ENCODE results near the gene RHEB. TPM values are rescaled to one million over a fixed set of nuclear protein-coding genes. Genes with fewer than 3 reads are reported as not detected.

The RHEB gene
- total RNA-seq, 1 donor from 2014 or later: 94.2 TPM

GRCh38 chr7:151454932-151455530, 64.7 kb downstream of the RHEB start:
- no peak overlapping the region for H3K27ac Mint-ChIP-seq (ENCODE audit: unreplicated experiment)
- DNase-seq (ENCODE audit: low spot score): no peak

GRCh38 chr7:151454305-151454704, 65.4 kb downstream of the RHEB start:
- H3K36me3 Mint-ChIP-seq (ENCODE audit: low read depth, unreplicated experiment): peaks cover 4% of the 10 kb centered on the region
- peaks cover 27% of the 10 kb centered on the region for H3K4me1 Mint-ChIP-seq (ENCODE audit: unreplicated experiment)
- no peak overlapping the region for H3K27ac Mint-ChIP-seq (ENCODE audit: unreplicated experiment)
- DNase-seq (ENCODE audit: low spot score): no peak
- no peak for TF ChIP-seq CTCF (IDR thresholded peaks at IDR 0.05; ENCODE audit: unreplicated experiment)
- no peaks in the 10 kb centered on the region for H3K9me3 Mint-ChIP-seq (ENCODE audit: unreplicated experiment)
- peaks cover 3% of the 10 kb centered on the region for H3K27me3 Mint-ChIP-seq (ENCODE audit: unreplicated experiment)
- no peak overlapping the region for H3K4me3 Mint-ChIP-seq (ENCODE audit: unreplicated experiment)

More at GRCh38 chr7:151454932-151455530, 64.7 kb downstream of the RHEB start:
- no peak for TF ChIP-seq CTCF (IDR thresholded peaks at IDR 0.05; ENCODE audit: unreplicated experiment)
- Mint-ChIP-seq H3K27me3 (ENCODE audit: unreplicated experiment) (peaks cover 3% of the 10 kb centered on the region), H3K9me3 (ENCODE audit: unreplicated experiment) (no peaks in the 10 kb centered on the region), H3K36me3 (ENCODE audit: low read depth, unreplicated experiment) (peaks cover 4% of the 10 kb centered on the region), H3K4me1 (ENCODE audit: unreplicated experiment) (peaks cover 24% of the 10 kb centered on the region), H3K4me3 (ENCODE audit: unreplicated experiment) (no peak overlapping the region)

GRCh38 chr7:151453326-151453791, 66.3 kb downstream of the RHEB start:
- Mint-ChIP-seq H3K36me3 (ENCODE audit: low read depth, unreplicated experiment) (peaks cover 4% of the 10 kb centered on the region), H3K4me1 (ENCODE audit: unreplicated experiment) (peaks cover 27% of the 10 kb centered on the region), H3K4me3 (ENCODE audit: unreplicated experiment) (no peak overlapping the region), H3K27me3 (ENCODE audit: unreplicated experiment) (peaks cover 3% of the 10 kb centered on the region), H3K27ac (ENCODE audit: unreplicated experiment) (no peak overlapping the region), H3K9me3 (ENCODE audit: unreplicated experiment) (no peaks in the 10 kb centered on the region)
- DNase-seq (ENCODE audit: low spot score): no peak
- no peak for TF ChIP-seq CTCF (IDR thresholded peaks at IDR 0.05; ENCODE audit: unreplicated experiment)

GRCh38 chr7:151452680-151453325, 66.9 kb downstream of the RHEB start:
- Mint-ChIP-seq H3K27ac (ENCODE audit: unreplicated experiment) (no peak overlapping the region), H3K9me3 (ENCODE audit: unreplicated experiment) (no peaks in the 10 kb centered on the region), H3K4me1 (ENCODE audit: unreplicated experiment) (peaks cover 27% of the 10 kb centered on the region), H3K36me3 (ENCODE audit: low read depth, unreplicated experiment) (peaks cover 4% of the 10 kb centered on the region), H3K4me3 (ENCODE audit: unreplicated experiment) (no peak overlapping the region), H3K27me3 (ENCODE audit: unreplicated experiment) (peaks cover under 1% of the 10 kb centered on the region)
- no peak for TF ChIP-seq CTCF (IDR thresholded peaks at IDR 0.05; ENCODE audit: unreplicated experiment)
- DNase-seq (ENCODE audit: low spot score): no peak

Data from endothelial cell (in vitro differentiated cells).